CMK (cell line): ENCODE results near the gene CHFR.
"Not testable (repeated sequence)": the region's sequence is repeated elsewhere in the genome, so short reads cannot be mapped to it uniquely, and the experiment has no call there.

Experiments used
- DNase-seq: peaks from one replicate; pipeline ENCODE4 v3.0.0-alpha.2; 2010; ENCODE audit warnings: low read depth

Gene CHFR, protein sequence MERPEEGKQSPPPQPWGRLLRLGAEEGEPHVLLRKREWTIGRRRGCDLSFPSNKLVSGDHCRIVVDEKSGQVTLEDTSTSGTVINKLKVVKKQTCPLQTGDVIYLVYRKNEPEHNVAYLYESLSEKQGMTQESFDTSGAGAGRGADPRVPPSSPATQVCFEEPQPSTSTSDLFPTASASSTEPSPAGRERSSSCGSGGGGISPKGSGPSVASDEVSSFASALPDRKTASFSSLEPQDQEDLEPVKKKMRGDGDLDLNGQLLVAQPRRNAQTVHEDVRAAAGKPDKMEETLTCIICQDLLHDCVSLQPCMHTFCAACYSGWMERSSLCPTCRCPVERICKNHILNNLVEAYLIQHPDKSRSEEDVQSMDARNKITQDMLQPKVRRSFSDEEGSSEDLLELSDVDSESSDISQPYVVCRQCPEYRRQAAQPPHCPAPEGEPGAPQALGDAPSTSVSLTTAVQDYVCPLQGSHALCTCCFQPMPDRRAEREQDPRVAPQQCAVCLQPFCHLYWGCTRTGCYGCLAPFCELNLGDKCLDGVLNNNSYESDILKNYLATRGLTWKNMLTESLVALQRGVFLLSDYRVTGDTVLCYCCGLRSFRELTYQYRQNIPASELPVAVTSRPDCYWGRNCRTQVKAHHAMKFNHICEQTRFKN

DNA sequence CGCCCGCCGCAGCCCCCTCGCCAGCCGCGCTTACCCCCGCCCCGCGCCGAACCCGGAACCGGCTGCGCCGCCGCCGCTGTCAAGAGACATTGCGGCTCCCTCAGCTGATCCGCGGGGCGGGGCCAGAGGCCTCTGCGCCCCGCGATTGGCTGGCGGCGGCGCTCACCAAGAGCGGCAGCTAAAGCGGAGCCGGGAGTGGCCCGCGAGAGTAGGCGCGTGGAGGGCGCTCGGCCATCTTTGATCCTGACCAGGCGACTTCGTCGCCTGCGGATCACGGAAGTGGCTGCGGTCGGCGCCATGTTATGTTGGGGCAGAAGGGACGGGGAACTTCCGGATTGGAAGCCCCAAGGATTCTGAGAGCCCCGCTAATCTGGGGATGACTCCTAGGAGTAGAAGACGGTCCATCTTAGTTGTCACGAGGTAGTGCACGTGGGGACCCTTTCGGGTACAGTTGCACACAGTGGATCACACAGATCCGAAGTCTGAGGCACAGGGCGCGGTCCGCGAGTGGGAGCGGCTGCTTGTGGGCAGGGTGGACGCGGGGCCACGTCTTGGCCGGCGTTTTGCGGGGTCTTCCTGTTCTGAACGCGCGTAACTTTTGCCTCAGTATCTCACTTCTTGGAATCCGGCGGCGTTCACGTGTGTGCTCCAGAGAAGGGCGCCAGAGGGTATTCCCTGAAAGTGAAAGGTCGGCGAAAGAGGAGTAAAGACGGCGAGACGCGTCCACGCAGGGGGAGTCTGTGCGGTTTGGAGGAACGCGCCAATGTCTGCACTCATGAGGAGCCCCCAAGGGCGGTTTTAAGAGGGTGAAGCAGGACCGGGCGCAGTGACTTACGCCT is at the start of gene CHFR:
Gene CHFR (minus strand): TSS at position 93 of the 839 bp plus-strand sequence. CDS start 277 bp downstream, outside the sequence.
- peak; percentile 96 for DNase-seq

DNA sequence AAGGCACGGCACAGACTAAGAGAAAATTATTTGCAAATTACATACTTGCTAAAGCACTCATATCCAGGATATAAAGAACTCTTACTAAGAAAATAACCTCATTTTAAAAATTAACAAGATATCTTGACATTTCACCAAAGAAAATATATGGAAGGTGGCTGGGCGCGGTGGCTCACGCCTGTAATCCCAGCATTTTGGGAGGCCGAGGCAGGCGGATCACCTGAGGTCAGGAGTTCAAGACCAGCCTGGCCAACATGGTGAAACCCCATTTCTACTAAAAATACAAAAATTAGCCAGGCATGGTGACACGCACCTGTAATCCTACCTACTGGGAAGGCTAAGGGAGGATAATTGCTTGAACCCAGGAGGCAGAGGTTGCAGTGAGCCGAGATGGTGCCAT is 49.5 kb upstream of the CHFR start:
- DNase-seq, result not testable (repeated sequence)

DNA sequence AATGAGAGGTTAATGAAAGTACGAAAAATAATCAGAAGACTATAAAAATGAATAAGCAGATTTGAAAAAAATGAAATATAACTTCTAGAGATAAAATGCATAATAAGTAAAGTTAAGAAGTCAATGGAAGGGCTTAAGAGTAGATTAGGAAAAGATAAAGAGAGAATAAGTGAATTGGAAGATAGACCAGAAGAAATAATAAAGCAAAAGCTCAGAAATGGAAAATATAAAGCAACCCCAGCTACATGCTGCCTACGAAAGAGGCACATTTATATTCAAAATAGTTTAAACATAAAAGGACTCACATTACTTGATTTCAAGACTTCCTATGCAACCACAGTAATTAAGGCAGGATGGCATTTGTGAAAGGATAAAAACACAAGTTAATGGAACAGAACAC is 48.8 kb upstream of the CHFR start:
- DNase-seq, result no peak

DNA sequence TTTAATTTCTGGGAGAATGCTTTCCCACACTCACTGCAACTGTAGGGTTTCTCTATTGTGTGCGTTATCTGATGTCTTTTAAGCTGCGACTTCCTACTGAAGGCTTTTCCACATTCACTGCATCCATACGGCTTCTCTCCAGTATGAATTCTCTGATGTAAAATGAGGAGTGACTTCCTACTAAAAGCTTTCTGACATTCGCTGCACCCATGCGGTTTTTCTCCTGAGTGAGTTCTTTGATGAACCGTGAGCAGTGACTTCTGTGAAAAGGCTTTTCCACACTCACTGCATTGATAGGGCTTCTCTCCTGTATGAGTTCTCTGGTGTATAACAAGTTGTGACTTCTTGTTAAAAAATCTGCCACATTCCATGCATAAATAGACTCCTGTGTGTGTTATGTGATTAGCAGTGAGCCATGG is 39.0 kb upstream of the CHFR start:
- DNase-seq, result no peak

DNA sequence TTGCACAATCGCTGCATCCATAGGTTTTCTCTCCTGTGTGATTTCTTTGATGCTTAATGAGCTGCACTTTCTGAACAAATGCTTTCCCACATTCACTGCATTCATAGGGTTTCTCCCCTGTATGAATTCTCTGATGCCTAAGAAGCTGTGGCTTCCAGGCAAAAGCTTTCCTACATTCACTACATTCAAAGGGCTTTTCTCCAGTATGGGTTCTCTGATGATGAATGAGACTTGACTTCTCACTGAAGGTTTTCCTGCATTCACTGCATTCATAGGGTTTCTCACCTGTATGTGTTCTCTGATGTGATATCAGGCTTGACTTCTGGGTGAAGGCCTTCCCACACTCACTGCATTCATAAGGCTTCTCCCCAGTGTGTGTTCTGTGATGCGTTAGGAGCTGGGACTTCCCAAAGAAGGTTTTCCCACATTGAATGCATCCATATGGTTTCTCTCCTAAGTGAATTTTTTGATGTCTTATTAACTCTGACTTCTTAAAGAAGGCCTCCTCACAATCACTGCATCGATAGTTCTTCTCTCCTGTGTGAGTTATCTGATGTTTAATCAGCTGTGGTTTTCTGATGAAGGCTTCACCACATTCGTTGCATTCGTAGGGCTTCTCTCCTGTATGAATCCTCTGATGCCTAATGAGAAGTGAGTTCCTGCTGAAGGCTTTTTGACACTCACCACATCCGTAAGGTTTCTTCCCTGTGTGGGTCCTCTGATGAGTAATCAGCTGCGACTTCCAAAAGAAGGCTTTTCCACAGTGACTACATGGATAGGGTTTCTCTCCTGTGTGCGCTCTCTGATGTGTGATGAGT is 38.4 kb upstream of the CHFR start:
- no peak for DNase-seq

DNA sequence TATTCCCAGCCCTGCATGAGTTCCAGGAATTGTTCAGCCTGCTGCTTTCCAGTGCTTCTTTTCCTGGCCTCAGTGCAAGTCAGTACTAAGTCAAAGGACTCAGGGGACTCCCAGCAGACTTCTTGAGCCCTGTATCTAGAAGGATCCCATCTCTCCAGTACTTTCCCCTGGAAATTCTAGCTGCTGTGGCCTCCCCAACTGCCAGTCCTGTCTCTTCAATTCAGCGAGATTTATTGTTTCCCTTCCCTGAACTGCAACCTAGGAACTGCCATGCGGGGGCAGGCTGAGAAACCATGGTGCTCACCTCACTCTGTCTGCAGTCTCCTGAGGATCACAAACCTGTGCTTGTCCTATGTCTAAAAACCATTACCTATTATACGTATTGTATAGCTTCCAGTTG is 37.0 kb upstream of the CHFR start:
- no peak for DNase-seq

DNA sequence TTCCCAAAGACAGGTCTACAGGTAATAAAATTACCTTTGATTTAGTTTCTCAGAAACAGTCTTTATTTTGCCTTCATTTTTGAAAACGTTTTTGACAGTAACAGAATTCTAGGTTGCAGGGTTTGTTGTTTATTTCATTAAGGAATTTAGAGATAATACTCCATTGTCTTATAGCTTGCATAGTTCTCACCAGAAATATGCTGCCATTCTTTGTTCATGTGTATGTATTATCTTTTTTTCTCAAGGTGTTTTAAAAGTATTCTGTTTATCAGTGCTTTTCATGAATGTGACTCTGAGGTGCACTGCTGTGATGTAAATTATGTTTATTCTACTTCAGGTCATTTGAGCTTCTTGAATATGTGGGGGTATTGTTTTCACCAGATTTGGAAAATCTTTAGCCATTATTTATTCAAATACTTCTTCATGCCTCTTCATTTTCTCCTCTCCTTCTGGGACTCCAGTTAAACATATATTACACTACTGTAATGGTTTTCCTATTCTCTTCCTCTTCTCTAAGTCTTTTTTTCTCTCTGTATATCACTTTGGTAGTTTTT is 36.0 kb upstream of the CHFR start:
- DNase-seq, result no peak

DNA sequence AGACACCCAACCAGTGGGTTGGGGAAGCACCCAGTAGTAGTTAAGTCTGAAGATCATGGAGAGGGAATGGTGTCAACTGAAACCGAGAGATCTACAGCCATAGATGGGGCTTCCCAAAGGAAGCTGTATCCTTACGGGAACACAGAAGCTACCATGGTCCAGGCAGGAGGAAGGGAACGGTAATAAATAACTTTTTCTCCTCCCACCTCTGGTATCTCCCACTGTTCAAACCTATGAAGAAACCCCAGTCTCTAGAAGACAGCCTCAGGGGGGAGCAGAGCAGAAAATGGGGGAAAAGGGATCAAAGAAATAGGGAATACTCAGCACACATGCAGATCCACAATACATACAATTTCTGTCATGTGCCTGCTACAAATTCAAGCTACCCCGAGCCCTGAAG is 35.3 kb upstream of the CHFR start:
- DNase-seq, result no peak

DNA sequence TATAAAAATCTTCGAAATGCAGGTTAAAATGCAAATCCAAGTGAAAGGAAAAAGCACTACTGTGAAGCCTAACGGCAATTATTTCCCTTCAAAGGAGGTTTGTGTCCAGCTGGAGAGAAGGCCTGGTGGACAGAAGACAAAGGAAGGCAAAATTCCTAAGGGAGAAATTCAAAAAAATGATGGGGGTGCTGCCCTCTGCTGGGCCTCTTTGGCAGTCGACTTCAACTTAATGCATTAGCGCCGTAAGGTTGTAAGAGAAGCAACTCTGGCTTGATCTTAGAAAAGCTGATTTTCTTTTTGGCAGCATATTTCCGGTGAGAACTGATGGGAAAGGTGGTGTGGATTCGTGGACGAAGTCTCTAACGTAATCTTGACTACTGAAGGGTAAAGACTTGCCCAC is 34.3 kb upstream of the CHFR start:
- DNase-seq, result no peak

DNA sequence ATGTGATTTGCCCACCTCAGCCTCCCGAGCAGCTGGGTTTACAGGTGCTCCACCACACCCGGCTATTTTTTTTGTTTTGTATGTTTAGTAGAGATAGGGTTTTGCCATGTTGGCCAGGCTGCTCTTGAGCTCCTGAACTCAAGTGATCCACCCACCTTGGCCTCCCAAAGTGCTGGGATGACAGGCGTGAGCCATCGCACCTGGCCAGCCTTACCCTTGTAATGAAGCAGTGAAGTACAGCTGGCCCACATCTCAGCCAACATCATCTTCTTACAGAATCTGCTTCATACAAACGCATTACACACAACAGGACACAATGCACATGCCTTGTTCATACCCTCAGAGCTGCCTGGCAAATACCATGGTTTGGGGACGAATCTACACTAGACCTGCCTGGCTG is 31.3 kb upstream of the CHFR start:
- DNase-seq, result no peak

DNA sequence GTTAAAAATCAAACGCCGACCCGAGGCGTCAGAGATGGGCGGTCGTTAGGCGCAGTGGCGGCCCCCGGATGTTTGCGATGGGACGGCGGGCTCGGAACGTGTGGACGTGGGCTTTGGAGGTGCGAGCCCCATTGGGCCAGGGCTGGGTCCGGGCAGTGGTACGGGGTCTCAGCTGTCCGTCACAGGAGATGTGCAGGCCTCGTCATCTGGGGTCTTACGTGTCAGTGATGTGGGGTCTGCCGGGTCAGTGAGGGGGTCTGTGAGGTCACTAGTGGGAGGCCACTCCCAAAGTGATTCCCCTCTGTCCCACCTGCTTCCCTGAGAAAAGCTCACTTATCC is 21.6 kb upstream of the CHFR start:
- no peak for DNase-seq

DNA sequence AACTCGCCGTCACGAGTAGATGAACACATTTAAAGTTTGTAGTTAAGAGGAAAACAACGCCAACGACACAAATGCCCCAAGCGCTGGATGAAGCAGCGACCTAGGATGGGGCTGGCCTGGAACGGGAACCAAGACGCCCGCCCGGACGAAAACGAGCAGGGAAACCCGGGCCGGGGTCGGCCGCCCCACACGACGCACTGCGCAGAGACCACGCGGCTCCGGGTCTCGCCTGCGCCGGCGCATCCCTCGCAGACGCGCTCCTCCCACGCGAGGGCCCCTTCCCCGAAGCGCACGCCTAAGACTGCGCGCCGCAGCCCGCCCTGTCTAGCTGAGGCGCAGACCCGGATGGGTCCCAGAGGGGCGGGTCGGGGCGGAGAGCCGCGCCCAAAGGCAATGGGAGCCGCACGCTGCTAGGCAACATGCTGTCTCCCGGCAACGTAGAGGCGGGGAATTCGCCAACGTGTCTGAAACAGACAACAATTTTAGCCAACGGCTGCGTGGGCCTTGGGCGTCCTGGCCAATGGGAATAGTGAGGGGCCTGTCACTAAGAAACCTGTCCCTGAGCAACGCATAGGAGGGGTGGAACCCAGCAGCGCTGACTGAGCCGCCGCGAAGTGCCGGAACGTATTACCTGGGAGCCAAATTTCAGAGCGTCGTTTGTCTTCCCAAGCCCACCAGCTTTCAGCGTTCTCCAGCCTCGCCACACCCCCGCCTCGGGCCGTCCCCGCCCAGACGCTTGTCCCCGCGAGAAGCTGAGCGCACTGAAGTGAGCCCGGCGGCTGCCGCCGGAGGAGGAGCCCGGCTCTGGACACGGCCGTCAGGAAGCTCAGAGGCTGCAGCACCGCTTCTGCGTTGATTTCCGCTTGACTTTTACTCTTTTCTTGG is 21.0 kb upstream of the CHFR start:
- DNase-seq, result peak; percentile 48

DNA sequence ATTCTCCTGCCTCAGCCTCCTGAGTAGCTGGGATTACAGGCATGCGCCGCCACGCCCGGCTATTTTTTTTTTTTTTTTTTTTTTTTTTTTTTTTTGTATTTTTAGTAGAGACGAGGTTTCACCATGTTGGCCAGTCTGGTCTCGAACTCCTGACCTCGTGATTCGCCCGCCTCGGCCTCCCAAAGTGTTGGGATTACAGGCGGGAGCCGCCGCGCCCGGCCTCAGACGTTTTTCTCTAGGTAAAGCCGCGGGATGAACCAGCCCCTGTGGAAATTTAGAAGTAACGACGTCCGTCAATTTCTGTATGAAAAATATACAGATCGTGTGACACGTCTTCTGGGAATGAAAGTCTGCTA is 20.4 kb upstream of the CHFR start:
- not testable (repeated sequence) for DNase-seq

DNA sequence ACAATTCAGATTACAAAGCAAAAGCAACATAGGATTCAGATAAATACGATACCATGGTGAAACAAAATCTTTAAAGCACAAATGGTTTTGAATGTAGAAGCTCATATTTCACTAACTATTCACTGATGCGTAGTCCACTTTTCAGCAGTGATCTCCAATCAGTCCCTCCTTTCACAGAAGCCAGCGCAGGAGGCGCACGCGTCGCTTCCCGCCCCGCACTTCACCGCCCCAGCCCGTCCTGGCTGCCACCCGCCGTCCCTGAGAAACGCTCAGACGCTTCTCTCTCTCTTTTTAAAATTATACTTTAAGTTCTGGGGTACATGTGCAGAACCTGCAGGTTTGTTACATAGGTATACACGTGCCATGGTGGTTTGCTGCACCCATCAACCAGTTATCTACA is 19.8 kb upstream of the CHFR start:
- no peak for DNase-seq

DNA sequence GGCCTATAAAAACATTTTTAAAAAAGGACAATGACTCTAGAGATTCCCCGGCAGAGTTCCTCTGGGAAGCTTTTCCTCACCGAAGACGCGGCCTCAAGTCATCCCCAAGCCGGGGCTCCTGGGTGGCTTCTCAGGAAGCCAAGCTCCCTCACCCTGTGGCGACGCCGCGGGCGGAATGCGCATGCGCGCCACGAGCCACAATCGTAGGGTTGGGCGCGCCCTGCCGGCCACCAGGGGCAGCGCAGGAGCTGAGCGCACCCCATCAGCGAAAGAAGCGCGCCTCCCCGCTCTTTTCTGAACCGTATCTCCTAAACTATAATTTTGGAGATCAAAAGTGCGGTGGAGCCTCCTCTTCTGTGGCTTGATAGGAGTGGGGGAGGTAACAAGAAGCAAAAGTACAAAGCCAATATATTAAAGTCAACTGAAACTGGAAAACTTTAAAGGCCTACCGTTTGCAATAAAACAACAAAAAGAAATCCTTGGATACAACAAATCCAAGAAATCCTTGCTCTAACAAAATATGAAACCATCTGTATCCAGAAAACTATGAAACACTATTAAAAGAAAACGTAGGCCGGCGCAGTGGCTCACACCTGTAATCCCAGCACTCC is 17.4 kb upstream of the CHFR start:
- no peak for DNase-seq

DNA sequence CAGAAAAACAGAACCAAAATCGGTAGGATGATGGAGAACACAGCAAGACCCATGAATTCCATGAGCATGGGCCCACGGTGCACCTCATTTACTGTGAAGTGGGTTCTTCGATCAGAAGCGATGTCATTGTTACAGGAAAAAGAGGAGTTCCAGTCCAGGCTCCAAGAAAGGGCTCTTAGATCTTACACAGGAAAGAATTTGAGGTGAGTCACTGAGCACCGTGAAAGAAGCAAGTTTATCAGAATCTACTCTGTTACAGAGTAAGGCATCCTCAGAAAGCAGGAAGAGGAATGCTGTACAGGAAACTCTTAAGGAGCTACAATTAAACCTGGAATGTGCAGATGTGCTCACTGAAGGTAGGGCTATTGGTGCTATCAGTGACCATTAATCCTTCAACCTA is 11.6 kb upstream of the CHFR start:
- DNase-seq, result no peak

DNA sequence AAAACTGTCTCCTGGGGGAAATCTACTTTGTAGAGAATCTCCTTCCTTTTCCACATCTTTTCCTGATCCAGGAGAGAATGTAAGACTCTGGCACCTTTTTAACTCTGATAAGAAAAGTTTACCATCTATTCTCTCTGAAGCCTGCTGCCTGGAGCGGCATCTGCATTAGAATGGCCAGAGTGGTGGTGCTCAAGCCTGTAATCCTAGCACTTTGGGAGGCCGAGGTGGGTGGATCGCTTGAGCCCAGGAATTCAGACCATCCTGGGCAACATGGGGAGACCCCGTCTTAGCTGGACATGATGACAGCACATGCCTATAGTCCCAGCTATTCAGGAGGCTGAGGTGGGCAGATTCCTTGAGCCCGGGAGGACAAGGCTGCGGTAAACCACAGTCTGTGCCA is 1.4 kb upstream of the CHFR start:
- no peak for DNase-seq

DNA sequence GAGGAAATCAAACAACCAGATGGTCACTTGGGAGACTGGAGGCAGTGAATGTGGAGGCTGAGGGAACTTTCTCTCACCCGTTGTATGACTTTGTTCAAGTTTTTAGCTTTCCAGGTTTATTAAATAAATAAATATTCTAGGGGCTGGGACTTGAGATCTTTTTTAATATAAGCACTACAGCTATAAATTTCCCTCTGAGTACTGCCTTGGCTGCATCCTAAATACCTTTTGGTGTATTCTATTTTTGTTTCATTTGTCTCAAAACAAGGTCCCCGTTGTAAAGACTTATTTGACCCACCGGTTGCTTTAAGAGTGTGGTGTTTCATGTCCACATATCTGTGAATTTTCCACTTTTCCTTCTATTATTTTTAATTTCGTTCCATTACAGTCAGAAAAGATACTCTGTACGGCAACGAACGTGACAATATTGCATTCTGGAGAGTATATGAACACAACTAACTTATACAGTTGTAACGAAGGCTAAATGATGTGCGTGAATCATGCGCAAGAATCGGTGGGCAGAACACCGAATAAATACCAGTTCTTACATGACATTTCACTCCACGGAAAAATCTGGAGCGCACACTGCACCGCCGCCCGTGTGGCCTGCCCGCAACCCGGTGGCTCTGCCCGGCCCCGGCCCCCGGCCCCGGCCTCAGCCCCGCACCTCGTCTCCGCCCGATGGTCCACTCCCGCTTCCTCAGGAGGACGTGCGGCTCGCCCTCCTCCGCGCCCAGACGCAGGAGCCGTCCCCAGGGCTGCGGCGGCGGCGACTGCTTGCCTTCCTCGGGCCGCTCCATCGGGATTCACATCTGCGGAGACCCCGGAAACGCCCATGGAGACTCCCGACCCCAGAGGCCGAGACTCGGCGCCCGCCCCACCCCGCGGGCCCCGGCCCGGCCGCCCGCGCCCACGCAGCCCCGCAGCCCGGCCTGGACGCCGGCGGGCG is 602 bp downstream of the CHFR start:
- peak; percentile 33 for DNase-seq

DNA sequence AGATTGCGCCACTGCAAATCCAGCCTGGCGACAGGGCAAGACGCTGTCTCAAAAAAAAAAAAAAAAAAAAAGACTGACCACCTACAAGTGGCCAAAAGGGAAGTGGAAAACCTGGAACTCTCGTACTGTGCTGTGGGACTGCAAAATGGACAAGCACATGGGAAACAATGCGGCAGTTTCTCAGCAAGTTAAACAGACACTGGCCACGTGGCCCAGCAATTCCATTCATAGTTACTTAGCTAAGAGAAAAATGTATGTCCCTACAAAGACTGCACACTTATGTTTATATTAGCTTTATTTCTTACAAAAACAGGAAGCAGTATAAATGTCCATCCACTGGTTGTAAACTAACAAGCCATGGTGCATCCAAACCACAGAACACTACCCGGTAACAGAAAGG is 5.6 kb downstream of the CHFR start:
- no peak for DNase-seq
